NAMALWA (cell line): ENCODE measurements around the gene AQR.
A peak's percentile ranks its signal among the peaks of the same experiment; 100 is the strongest.

Source experiments
- DNase-seq: peaks from one replicate; pipeline ENCODE4 v3.0.0-alpha.2; 2015; ENCODE audit warnings: low spot score

The AQR gene

GRCh38 chr15:34869110-34869509 lies 100.4 kb downstream of the AQR start:
- DNase-seq, result no peak

DNA sequence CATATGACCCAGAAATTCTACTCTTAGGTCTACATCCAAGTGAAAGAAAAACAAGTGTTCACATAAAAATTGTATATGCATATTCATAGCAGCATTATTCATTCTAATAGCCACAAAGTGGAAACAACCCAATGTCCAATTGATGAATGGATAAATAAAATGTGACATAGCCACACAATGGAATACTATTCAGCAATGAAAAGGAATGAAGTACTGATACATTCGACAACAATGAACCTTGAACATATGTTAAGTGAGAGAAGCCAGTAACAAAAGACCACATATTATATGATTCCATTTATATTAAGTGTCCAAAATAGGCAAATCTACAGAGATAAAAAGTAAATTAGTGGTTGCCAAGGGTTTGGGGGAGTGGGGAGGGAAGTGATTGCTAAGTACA lies 104.0 kb downstream of the AQR start:
- DNase-seq, result no peak

DNA sequence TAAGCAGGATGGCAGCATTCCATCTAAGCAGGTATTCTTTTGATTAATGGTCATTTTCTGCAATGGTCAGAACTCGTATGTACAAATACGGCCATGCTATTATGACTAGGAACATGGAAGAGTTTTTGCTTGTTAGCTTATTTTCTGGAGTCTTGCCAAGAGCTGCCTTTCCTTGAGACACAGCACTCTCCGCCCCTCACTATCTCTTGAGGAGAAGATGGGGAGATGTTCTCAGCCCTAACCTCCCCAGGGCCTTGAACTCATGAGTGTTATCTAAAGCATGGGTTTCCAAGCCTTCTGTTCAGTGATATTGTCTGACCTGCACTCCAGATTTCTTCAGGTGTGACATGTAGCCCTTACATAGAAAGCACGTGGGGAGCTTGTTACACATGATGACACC lies 108.3 kb downstream of the AQR start:
- no peak for DNase-seq

DNA sequence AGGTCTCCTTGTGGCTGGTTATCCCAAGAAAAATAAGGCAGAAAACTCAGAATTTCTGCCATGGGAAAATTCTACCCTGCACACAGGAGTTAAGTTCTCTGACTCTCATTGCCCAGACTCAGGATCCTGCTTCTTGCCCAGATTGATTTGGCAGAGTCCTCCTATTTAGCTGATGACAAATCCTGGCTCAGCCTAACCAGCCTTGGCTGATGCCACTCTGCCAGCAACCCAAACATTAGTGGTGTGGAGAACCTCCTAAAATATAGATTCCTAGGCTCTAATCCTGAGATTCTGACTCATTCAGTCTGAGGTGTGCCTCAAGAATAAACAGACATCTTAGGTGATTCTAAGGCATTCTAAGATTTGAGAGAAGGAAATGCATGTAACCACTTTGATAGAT lies 113.6 kb downstream of the AQR start:
- no peak for DNase-seq

DNA sequence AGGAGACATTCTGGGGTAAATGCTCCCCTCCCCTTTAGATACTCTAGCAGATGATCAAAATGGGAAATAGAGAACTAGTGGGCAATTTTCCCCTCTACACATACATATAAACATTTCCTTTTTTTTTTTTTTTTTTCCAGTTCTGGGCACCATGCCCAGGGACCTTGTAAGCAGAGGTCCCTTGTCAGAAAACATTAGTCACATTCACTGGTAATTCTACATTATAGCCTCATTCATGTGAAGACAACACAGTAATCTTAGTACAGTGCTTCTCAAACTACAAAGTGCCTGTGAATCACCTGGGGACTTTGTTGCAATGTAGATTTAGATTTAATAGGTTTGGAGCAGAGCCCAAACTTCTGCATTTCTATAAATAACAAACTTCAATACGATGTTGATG lies 114.1 kb downstream of the AQR start:
- no peak for DNase-seq

GRCh38 chr15:34854232-34854631 lies 115.3 kb downstream of the AQR start:
- DNase-seq, result no peak

GRCh38 chr15:34853001-34853758 lies 116.4 kb downstream of the AQR start:
- DNase-seq, result no peak

- DNase-seq, result peak; percentile 33
Observed at GRCh38 chr15:34851751-34852150, 117.8 kb downstream of the AQR start.

- no peak for DNase-seq
Observed at GRCh38 chr15:34851007-34851406, 118.5 kb downstream of the AQR start.

DNA sequence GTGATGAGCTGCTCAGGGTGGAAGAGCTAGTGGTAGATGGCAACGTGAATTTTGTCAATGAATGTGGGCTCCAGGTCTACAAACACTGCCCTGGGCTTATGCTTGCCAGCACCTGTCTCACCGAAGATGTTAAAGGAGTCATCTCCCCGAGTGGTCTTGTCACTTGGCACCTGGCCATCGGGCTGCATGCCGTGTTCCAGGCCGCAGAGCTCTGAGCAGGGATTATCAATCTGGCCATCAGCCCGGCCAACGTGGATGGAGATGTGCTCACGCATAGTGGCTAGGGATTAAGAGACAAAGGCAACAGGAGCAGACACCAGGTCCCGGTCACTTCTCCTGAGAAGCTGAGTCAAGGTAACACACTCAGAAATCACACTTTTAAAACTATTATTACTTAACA lies 119.4 kb downstream of the AQR start:
- DNase-seq, result no peak

- DNase-seq, result no peak
Observed at GRCh38 chr15:34849364-34849959, 120.1 kb downstream of the AQR start.

GRCh38 chr15:34847598-34847997 lies 121.9 kb downstream of the AQR start:
- DNase-seq, result no peak

DNA sequence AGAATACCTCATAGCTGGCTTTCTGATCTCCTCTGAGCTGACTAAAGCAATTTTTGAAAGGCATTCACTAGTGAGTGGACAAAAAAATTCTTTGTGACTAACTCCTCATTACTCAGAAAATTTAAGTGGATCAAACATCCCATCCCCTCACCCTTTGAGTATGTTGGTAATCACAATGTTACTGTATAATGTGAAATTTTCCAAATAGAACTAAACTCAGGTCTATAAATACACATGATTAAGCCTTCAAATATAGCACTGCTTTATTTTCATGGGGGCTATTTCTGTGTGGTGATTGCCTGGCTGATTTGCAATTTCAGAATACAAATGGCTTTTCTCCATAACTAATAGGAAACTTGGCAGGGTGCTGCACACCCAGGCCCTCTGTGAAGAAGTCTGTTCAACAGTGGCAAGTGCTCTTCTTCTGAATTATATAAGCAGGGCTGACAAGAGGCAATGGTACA lies 128.2 kb downstream of the AQR start:
- DNase-seq, result no peak

DNA sequence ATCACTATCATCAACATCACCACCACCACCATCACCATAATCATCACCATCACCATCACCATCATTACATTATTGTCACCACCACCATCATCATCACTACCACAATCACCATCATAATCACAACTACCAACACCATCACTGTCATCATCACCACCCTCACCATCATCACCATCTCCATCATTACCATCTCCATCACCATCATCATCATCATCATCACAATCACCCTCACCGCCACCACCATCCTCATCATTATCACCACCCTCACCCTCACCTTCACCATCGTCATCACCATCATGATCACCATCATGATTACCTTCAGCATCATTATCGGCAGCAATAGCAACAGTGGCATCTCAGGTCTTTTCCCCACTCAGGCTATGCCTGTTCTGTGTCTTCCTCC lies 131.3 kb downstream of the AQR start:
- DNase-seq, result no peak

DNA sequence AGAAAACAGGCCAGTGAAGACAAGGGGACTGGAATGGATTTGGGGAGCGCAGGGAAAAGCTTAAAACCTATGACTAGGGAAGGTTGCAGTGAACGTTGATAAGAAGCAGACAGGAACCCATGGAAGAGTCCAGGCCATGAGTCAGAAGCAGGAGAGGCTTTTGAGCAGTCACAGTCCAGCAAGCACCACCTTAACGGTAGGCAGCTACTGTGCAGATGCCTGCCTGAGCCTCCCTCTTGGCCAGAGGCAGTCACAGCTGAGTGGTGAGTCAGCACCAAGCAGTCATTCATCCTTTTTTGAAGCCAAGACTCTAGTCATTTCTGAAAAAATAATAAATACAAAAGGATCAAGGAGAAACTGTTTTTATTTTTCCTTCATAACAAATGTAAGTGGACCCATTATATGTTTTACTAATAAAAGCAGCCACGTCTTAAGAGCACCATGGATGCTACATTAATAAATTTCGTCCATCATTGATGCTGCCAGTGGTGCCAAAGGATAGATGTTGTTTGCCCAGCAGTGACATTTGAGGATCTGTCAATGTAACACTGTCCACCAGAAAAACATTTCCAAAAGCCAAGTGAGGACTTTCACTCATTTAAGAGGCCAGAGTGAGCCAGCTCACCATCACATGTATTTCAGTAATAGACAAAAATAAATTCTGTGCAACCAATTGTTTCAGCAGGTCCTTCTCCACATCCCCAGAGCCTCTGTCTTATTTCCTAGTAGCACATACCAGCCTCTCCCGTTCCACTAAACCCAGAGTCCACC lies 132.1 kb downstream of the AQR start:
- no peak for DNase-seq

DNA sequence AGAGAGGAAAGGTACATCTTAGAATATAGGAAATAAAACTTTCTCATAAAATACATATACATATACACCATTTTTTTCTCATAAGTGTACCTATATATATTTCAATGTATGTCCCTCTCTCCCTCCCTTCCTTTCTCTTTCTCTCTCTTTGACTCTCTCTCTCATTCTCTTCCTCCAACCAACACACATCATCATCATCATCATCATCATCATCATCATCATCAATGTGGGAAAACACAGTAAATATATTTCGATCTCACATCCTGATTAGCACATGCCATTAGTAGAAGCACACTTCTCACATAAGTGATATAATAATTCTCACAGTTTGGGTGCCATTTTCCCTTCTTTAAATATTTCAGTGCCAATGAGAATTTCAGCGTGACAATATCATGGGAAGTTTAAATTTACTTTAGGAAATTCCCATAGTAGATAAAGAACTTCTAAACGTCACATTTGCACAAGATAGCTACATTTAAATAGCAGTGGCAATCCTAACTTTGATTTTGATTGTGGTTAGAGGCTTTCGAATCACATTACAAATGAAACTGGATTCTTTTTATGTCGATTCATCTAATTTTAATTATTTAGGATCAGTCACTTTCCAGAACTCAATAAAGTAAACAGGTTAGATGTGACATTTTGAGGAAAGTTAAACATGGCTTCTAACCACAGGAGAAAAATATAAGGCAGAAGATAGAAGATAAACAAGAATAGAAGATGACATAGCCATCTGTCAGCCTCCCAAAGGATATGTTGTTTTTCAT lies 141.2 kb downstream of the AQR start:
- no peak for DNase-seq

GRCh38 chr15:34821831-34822230 lies 147.7 kb downstream of the AQR start:
- no peak for DNase-seq

GRCh38 chr15:34820110-34820509 lies 149.4 kb downstream of the AQR start:
- no peak for DNase-seq

DNA sequence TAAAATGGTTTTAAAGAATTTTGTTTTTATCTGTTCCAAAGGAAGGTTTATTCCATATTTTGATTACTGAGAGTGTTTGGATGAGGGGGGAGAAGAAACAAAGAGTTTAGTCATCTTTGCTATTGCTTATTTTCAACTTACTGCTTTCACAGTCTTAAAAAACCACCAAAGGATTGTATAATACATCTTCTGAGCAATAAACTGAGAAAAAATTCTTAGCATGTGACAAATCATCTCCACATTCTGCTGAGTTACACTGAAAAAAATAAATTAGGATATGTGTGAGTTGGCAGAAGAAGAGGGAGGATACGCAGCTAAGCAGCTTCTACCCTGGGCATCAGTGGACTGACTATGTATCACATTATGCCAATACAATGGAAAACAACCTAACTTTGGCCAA lies 151.0 kb downstream of the AQR start:
- DNase-seq, result no peak

GRCh38 chr15:34815836-34816235 lies 153.7 kb downstream of the AQR start:
- DNase-seq, result no peak

GRCh38 chr15:34813446-34814190 lies 155.9 kb downstream of the AQR start:
- DNase-seq, result no peak
